Astrocyte of the spinal cord (primary cell): ENCODE measurements around the gene GNA14.
A peak's percentile ranks its signal among the peaks of the same experiment; 100 is the strongest.
"Not testable (repeated sequence)": the region's sequence is repeated elsewhere in the genome, so short reads cannot be mapped to it uniquely, and the experiment has no call there.

Experiments used
- DNase-seq: peaks from one replicate; pipeline ENCODE4 v3.0.0; 2011; ENCODE audit warnings: low read depth, low spot score
- H3K4me3 ChIP-seq: 2 replicates; pipeline ENCODE4 v1.5.1; 2011; ENCODE audit warnings: low read depth, mild to moderate bottlenecking, low read length, moderate library complexity
- CTCF ChIP-seq: IDR thresholded peaks from 2 replicates; pipeline ENCODE4 v1.5.1; 2012; ENCODE audit warnings: low read depth, mild to moderate bottlenecking, low read length, inconsistent platforms
- in situ Hi-C: cut with HindIII; loops from 2 replicates; pipeline ENCODE4 v1.10.0; 2017; ENCODE audit warnings: low sequenced_read_pairs

GNA14 gene

DNA sequence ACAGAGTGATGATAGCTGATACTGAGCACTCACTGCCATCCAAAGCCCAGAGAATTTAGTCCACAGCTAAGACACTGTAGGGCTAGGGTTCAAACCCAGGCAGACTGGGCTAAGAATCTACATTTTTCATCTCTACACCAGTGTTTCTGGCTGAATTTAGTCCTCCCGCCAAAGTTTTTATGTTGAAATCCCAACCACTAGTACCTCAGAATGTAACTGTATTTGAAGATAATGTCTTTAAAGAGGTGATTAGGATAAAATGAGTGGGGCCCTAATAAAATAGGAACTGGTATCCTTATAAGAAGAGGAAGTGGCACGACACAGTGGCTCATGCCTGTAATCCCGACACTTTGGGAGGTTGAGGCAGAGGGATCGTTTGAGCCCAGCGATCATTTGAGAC is 4.3 kb downstream of the GNA14 start:
- in situ Hi-C loops: no loop called here
- DNase-seq: no peak
- no peak overlapping the region for H3K4me3 ChIP-seq
- TF ChIP-seq CTCF: no peak

- H3K4me3 ChIP-seq: no peak overlapping the region
- no peak for DNase-seq
- no peak for TF ChIP-seq CTCF
- in situ Hi-C loops: no loop called here
Measured at GRCh38 chr9:77640741-77641580, 7.2 kb downstream of the GNA14 start.

GRCh38 chr9:77632652-77633051 is 15.5 kb downstream of the GNA14 start:
- DNase-seq: no peak
- in situ Hi-C loops: no loop called here
- no peak overlapping the region for H3K4me3 ChIP-seq
- TF ChIP-seq CTCF: no peak

DNA sequence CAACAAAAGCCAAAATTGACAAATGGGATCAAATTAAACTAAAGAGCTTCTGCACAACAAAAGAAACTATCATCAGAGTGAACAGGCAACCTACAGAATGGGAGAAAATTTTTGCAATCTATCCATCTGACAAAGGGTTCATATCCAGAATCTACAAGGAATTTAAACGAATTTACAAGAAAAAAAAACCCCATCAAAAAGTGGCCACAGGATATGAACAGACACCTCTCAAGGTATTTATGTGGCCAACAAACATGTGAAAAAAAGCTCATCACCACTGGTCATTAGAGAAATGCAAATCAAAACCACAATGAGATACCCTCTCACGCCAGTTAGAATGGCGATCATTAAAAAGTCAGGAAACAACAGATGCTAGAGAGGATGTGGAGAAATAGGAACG is 19.3 kb downstream of the GNA14 start:
- H3K4me3 ChIP-seq, in situ Hi-C loops, DNase-seq: not testable (repeated sequence)

DNA sequence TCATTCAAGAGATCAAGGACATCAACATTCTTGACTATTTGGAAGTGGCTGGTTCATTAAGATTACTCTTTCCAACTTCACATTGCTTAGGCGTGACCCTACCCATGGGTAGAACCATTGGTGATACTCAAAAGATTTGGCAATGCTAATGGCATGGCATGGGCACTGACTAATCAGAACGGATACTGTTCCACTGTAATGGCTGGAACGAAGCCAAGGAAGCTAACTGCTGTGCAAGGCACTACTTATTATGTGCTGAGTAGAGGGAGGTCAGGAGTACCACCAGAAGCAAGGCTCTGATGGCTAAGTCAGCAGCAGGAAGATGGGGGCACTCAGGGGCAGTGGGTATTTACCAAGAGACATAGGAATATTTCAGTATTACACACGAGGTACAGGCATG is 31.9 kb downstream of the GNA14 start:
- H3K4me3 ChIP-seq: no peak overlapping the region
- peak; percentile 5 for DNase-seq
- no peak for TF ChIP-seq CTCF
- in situ Hi-C loops: no loop called here

- no peak overlapping the region for H3K4me3 ChIP-seq
- TF ChIP-seq CTCF: no peak
- in situ Hi-C loops: no loop called here
- DNase-seq: peak; percentile 16
Measured at GRCh38 chr9:77614645-77615044, 33.5 kb downstream of the GNA14 start.

- no peak for TF ChIP-seq CTCF
- DNase-seq: no peak
- in situ Hi-C loops: no loop called here
- no peak overlapping the region for H3K4me3 ChIP-seq
Measured at GRCh38 chr9:77606526-77606925, 41.6 kb downstream of the GNA14 start.
